Loucy (cell line): ENCODE measurements around the gene SLC29A1.

Experiments
- H2AFZ ChIP-seq: fragments of 200-600 bp; sonication (generic); 2 replicates; pipeline ENCODE4 v1.6.0; 2016; ENCODE audit warnings: antibody characterized with exemption, mild to moderate bottlenecking, low read length, moderate library complexity
- H3F3A ChIP-seq: fragments of 200-600 bp; 2 replicates; pipeline ENCODE4 v1.6.0; 2016; ENCODE audit warnings: antibody characterized with exemption, low read depth, mild to moderate bottlenecking
- H3K27me3 ChIP-seq: fragments of 200-600 bp; sonication (generic); 2 replicates; pipeline ENCODE4 v1.6.1; 2014; ENCODE audit warnings: low read length, mild to moderate bottlenecking; ENCODE audit not compliant: insufficient read depth, poor library complexity, severe bottlenecking
- H3K36me3 ChIP-seq: fragments of 200-600 bp; sonication (generic); 2 replicates; pipeline ENCODE4 v1.6.1; 2016; ENCODE audit warnings: low read length; ENCODE audit not compliant: insufficient read depth
- H3K4me1 ChIP-seq: fragments of 200-600 bp; sonication (generic); 2 replicates; pipeline ENCODE4 v1.5.1; 2014; ENCODE audit warnings: low read length, mild to moderate bottlenecking; ENCODE audit not compliant: insufficient read depth, poor library complexity, severe bottlenecking
- H3K4me2 ChIP-seq: fragments of 200-600 bp; sonication (generic); 2 replicates; pipeline ENCODE4 v1.6.0; 2014; ENCODE audit warnings: antibody characterized with exemption, low read length, low read depth, mild to moderate bottlenecking; ENCODE audit not compliant: poor library complexity, severe bottlenecking
- H3K4me3 ChIP-seq: fragments of 200-600 bp; sonication (generic); 2 replicates; pipeline ENCODE4 v1.5.1; 2014; ENCODE audit warnings: low read length, mild to moderate bottlenecking, mixed read lengths; ENCODE audit not compliant: poor library complexity, severe bottlenecking
- H3K79me2 ChIP-seq: fragments of 200-600 bp; sonication (generic); 2 replicates; pipeline ENCODE4 v1.6.1; 2014; ENCODE audit warnings: low read length; ENCODE audit not compliant: insufficient read depth
- H3K9ac ChIP-seq: fragments of 200-600 bp; sonication (generic); 2 replicates; pipeline ENCODE4 v1.6.0; 2014; ENCODE audit warnings: mild to moderate bottlenecking, low read depth, low read length, moderate library complexity; ENCODE audit not compliant: poor library complexity, severe bottlenecking
- H3K9me2 ChIP-seq: fragments of 200-600 bp; sonication (generic); replicated peaks from 2 replicates; pipeline ENCODE4 v1.6.1; 2016; ENCODE audit warnings: low read depth, low read length, mixed read lengths
- H3K9me3 ChIP-seq: fragments of 200-600 bp; sonication (generic); 2 replicates; pipeline ENCODE4 v1.6.1; 2014; ENCODE audit warnings: mild to moderate bottlenecking, antibody characterized with exemption, low read length, low read depth; ENCODE audit not compliant: insufficient read depth
- H4K20me1 ChIP-seq: fragments of 200-600 bp; sonication (generic); 2 replicates; pipeline ENCODE4 v1.6.0; 2014; ENCODE audit warnings: antibody characterized with exemption, low read length, mild to moderate bottlenecking; ENCODE audit not compliant: insufficient read depth, poor library complexity, severe bottlenecking
- CTCF ChIP-seq: fragments of 200-600 bp; sonication (generic); conservative IDR thresholded peaks from 2 replicates; pipeline ENCODE4 v1.5.1; 2014; ENCODE audit warnings: mild to moderate bottlenecking, antibody characterized with exemption, low read length
- EZH2phosphoT487 ChIP-seq: fragments of 200-600 bp; IDR thresholded peaks from 2 replicates; pipeline ENCODE4 v1.6.1; 2018; ENCODE audit warnings: antibody characterized with exemption, mild to moderate bottlenecking, moderate library complexity, borderline replicate concordance

SLC29A1 gene

GRCh38 chr6:44253307-44254101 lies 30.1 kb downstream of the SLC29A1 start:
- Histone ChIP-seq H3K4me3 (no peak overlapping the region), H3K79me2 (peaks cover 68% of the 10 kb centered on the region), H3K36me3 (peaks cover 72% of the 10 kb centered on the region), H4K20me1 (peaks cover 70% of the 10 kb centered on the region), H2AFZ (no peak overlapping the region), H3F3A (peaks cover 22% of the 10 kb centered on the region), H3K27me3 (no peaks in the 10 kb centered on the region), H3K9ac (no peak overlapping the region), H3K4me1 (peaks cover 40% of the 10 kb centered on the region), H3K9me2 (no peaks in the 10 kb centered on the region), H3K4me2 (no peak overlapping the region), H3K9me3 (no peaks in the 10 kb centered on the region)
- peak; percentile 69 for TF ChIP-seq CTCF
- TF ChIP-seq EZH2phosphoT487 = no peak

GRCh38 chr6:44254191-44255104 lies 31.1 kb downstream of the SLC29A1 start:
- Histone ChIP-seq H3F3A (peaks cover 22% of the 10 kb centered on the region), H2AFZ (no peak overlapping the region), H4K20me1 (peaks cover 61% of the 10 kb centered on the region), H3K9me2 (no peaks in the 10 kb centered on the region), H3K4me1 (peaks cover 31% of the 10 kb centered on the region), H3K27me3 (no peaks in the 10 kb centered on the region), H3K79me2 (peaks cover 58% of the 10 kb centered on the region), H3K4me2 (peak overlapping the region; percentile 9), H3K9me3 (no peaks in the 10 kb centered on the region), H3K4me3 (no peak overlapping the region), H3K9ac (no peak overlapping the region), H3K36me3 (peaks cover 67% of the 10 kb centered on the region)
- TF ChIP-seq CTCF (no peak), EZH2phosphoT487 (no peak)

GRCh38 chr6:44255105-44255808 lies 31.9 kb downstream of the SLC29A1 start:
- Histone ChIP-seq H3K9me3 (no peaks in the 10 kb centered on the region), H3K4me2 (peak overlapping the region; percentile 94), H3K4me1 (peaks cover 23% of the 10 kb centered on the region), H3K27me3 (no peaks in the 10 kb centered on the region), H3K36me3 (peaks cover 59% of the 10 kb centered on the region), H3K9me2 (no peaks in the 10 kb centered on the region), H2AFZ (no peak overlapping the region), H3K4me3 (peak overlapping the region; percentile 77), H3K9ac (peak overlapping the region; percentile 70), H3F3A (peaks cover 22% of the 10 kb centered on the region), H4K20me1 (peaks cover 53% of the 10 kb centered on the region), H3K79me2 (peaks cover 50% of the 10 kb centered on the region)
- no peak for TF ChIP-seq EZH2phosphoT487
